ENCODE measurements around the gene TSSK2.
"Not testable (repeated sequence)": the region's sequence is repeated elsewhere in the genome, so short reads cannot be mapped to it uniquely, and the experiment has no call there.

The TSSK2 gene

DNA sequence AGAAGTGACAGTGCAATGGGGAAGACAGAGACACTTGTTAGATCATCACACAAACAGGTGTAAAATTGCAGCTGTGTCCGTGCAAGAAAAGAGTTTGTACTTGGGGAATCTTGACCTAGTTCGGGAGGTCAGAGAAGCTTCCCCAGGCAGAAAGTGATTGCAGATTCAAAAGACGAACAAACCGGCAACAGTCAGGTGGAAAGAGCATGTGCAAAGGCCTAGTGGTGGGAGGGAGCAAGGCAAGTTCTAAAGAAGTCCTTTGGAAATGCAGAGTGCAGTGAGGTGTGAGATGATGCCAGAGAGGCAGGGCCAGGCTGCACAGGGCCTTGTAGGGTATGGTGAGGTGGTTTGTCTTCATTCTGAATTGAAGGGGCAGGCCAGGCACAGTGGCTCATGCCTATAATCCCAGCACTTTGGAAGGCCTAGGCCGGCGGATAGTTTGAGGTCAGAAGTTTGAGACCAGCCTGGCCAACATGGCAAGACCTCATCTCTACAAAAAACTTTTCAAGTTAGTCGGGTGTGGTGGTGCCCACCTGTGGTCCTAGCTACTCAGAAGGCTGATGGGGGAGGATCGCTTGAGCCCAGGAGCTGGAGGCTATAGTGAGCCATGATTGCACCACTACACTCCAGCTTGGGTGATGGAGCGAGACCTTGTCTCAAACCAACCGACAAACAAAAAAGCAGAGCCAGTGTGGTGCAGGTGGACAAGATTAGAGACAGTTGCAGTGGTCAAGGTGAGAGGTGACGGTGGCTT is 15.3 kb downstream of the TSSK2 start:
- DNase-seq: no peak

DNA sequence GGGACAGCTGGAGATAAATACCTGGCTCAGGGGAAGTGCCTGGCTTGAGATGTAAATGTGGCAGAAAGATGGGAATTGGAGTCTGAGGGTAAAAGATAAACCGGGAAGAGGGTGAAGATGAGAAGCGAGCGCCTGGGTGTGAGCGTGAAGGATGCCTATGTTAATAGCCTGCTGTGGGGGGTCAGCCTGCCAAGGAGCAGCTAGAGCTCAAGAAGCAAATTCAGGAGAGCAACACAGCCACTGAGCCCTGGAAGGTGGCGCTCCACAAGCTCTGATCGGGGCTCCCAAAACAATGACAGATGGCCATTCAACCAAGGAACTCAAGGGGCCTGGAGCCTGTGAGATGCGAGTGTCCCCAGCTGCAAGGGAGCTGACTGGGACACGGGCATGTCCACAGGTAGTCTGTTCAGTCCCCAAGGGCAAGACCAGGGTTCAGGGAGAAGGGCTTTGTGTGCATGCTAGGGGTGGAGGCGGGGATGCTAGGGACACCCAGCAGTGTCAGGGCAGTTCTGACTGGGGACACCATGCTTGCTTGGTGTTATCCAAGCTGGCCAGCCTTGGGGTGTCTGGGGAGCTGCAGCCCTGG is 16.2 kb downstream of the TSSK2 start:
- DNase-seq: no peak

DNA sequence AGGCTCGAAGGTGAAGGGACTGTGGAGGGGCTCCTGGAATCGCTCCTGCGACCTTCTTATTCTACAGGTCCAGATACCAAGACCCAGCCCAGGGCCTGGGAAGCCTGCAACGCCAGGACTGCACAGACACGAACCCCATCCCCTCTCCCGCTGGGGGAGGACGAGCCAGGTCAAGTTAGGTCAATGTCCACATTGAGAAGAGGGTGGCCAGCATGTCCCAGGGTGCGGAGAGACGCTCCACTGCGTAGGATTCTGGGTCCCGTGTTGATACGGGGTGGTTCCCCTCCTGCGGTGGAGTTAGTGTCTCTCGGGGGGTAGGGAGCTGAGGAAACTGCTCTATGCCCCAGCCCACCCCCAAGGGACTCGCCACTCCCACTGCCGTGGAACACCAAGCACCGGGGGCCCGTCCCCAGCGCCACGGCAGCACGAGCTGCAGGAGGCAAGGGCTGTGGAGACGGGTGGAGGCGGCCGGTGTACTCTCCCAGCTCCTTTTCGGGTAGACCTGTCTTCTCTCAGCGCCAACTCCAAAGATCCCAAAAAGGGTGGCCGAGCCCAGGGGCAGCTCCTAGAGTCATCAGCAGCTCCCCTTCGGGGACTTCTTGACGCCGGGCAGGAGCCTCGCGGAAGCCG is 17.4 kb downstream of the TSSK2 start:
- no peak for DNase-seq

DNA sequence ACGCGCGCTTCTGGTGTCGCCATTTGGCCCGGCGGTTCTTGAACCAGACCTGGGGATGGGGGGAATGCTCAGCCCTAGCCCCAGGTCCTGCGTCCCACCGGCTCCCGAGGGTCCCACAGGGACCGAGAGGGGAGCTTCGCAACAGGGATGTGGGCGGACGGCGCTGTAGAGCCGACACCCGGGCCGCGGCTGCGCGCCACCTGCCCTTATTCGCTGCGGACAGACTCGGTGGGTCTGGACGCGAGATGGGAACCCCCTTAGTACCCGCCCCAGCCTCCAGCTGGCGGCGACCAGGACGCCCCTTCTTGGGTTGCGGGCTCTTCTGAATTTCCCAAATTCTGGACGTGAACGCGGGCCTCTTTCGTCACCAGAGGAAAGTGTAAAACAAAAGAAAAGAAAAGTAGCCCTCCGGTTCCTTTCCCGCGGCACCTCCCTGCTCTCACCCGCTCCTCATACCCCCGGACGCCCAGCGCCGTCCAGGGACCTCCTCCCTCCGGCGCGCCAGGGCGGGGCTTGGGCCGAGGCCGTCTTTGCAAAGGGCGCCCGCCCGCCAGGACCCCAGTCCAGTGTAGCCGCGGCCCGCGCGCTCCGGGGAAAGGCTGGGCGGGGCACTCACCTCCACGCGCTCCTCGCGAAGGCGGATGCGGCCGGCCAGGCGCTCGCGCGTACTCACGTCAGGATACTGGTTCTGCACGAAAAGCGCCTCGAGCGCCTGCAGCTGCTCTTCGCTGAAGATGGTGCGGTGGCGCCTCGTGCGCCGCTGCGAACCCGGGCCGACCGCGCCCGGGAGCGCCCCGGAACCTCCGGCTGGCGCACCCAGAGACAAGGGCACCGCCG is 18.2 kb downstream of the TSSK2 start:
- DNase-seq: no peak

DNA sequence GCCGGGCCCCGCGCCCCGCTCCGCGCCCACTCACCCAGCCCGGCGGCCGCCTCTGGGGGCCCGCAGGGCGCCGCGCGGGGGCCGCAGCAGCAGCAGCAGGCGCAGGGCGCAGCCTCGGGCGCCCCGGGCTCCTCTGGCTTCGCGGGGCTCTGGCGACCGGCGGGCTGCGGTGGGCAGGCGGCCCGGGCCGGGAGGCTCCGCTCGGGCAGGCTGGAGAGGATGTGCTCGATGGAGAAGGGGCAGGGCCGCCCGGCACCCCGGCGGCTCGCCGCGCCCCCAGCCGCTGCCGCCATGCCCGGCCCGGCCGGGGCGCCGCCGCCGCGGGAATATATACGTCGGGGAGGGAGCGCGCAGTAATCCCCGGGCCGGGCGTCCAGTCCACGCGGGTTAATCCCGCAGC is 18.9 kb downstream of the TSSK2 start, which contains the start of gene GSC2:
TSS of gene GSC2 (minus strand) at position 302 of the 400 bp plus-strand sequence. CDS start at position 293, 9 bp downstream.
- no peak for DNase-seq

DNA sequence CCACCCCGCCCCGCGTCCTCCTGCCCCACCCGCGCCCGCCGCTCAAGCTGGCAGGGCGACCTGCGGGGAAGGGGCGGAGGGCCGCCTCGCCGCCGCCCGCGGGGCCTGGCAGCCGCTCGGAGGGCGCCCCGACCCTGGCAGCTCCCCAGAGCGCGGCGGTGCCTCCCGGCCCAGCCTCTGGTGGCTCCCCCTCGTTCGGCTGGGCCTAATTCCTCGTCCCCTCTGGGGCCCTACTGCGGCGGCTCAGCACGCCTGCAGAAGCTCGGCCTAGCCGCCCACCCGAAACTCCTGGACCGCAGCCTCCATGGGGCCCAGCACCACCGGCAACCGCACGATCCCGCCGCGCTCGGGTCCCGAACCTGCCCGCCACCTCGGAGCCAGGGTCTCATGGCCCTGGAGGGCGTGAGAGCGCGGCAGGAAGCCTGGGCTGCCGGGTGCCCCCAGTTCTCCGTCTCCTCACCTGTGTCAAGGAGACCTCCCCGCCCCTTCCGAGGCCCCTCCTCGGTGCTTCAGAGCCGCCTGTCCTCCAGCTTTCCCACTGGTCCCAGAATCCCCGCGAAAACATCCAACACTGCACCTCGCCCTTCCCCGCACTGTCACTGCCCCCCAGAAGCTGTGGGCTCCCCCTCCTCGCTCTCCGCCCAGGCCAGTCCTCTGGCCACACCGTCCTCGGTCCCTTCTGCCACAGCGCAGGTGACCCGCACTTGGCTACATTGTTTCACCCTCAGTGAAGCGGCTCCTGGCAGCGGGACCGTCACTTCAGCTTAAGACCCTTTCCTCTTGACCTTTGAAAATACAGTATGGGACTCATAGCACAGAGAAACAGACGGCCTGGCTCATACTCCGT is 19.6 kb downstream of the TSSK2 start:
- no peak for DNase-seq

DNA sequence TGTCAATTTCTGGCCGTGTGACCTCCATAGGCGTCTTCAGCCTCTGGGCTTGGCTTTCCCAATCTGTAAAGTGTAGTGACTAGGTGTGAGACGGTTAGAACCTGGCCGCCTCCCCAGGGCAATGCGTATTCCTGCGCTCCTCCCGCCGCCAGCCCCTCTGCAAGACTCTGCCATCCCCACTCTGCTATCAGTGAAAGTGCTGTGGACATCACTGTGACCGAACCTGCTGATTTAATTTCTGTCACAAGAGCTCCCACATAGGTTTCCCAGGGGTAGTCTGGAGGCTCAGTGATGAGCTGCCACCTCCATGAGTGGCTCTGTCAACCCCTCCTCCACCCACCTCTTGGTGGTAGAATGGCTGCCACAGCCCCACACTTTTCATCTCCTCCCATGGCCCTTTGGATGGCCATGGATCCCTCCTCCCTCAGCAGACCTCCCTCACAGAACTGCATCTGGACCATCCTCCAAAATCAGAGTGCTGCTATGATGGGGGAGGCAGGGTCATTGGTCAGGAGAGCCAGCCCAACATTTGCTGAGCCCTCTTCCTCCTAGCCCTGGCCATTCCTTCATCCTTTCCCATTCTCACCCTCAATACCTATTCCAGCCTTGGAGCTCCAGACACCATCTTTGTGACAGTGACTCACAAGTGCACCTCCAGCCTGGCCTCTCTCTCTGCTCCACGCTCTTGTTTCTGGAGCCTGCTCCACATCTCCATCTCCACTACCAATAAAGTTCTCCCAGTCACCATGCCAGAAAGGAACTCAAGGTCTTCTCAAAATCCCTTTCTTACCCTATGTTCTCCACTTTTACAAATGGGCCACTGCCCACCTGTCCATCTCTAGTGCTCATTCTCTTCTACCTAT is 20.5 kb downstream of the TSSK2 start:
- DNase-seq: no peak

DNA sequence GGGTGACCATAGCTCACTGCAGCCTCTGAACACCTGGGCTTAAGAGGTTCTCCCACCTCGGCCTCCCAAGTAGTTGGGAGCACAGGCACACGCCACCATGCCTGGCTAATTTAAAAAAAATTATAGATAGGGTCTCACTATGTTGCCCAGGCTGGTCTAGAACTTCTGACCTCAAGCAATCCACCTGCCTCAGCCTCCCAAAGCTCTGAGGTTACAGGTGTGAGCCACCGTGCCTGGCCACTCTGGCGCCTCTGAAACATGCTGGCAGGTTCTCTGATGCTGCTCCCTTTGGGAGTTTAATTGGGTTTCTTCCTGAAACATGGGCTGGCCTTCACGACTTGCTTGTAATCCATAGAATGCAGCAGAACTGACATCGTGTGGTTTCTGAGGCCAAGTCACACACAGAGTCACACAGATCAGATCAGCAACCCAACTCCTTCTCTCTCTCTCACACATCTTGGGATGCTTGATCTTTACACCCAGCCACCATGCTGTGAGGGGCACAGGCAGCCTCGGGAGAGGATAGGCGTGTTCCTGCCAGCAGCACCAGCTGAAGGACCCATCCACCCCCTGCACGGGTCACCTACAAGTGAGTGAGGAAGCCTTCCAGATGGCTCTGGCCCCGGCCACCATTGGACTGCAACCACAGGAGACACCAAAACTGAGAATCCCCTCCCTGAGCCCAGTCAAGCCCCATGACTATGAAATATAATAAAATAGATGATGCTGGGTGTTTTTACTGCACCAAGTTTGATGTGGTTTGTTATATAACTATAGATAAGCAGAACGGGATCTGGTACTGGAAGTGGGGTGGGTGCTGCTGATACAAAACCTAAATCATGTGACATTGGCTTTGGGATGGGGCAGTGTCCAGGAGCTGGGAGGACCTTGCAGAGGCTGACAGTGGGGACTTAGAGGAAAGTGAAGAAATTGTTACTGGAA is 22.1 kb downstream of the TSSK2 start:
- no peak for DNase-seq

DNA sequence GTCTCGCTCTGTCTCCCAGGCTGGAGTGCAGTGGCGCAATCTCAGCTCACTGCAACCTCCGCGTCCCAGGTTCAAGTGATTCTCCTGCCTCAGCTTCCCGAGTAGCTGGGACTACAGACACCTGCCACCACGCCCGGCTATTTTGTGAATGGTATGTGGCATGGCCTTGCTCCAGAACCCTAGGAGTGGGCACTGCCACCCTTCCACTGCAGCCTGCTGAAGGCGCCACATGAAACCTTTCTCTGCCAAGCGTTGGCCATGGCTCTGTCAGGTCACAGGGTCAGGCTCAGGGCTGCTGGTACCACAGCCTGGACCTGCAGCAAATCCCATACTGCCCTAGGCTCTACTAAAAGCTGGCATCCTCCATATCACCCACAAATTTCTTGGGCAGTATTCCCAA is 25.0 kb downstream of the TSSK2 start:
- DNase-seq: not testable (repeated sequence)

DNA sequence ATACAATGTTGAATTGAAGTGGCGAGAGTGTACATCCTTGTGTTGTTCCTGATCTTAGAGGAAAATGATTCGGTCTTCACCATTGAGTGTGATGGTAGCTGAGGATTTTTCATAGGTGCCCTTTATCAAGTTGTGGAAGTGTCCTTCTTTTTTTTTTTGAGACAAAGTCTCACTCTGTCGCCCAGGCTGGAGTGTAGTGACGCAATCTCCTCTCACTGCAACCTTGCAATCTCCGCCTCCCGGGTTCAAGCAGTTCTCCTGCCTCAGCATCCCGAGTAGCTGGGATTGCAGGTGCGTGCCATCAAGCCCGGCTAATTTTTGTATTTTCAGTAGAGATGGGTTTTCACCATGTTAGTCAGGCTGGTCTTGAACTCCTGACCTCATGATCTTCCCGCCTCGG is 27.5 kb downstream of the TSSK2 start:
- DNase-seq: not testable (repeated sequence)

DNA sequence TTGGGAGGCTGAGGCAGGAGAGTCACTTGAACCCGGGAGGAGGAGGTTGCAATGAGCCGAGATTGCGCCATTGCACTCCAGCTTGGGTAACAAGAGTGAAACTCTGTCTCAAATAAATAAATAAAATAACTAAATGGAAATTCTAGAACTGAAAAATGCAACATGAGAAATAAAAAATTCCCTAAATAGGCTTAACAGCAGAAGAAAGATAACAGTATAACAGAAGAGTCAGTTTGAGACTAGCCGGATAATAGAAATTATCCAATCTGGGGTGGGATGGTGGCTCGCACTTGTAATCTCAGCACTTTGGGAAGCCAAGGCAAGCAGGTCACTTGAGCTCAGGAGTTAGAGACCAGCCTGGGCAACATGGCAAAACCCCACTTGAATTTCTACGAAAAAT is 33.3 kb downstream of the TSSK2 start:
- no peak for DNase-seq

DNA sequence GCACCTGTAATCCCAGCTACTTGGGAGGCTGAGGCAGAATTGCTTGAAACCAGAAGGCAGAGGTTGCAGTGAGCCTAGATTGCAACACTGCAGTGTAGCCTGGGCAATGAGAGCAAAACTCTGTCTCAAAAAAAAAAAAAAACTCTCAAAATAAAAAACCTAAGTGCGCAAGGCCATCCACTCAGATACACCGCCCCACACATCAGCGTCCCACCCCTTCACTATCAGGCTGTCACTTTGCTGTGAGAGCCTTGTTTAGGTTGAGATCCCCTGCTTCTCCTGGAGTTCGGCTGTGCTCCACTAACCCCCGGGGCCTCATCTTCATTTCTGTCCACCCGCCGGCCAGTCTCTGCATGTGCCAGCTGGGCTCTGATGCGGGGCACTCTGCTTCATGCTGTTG is 35.3 kb downstream of the TSSK2 start:
- no peak for DNase-seq

DNA sequence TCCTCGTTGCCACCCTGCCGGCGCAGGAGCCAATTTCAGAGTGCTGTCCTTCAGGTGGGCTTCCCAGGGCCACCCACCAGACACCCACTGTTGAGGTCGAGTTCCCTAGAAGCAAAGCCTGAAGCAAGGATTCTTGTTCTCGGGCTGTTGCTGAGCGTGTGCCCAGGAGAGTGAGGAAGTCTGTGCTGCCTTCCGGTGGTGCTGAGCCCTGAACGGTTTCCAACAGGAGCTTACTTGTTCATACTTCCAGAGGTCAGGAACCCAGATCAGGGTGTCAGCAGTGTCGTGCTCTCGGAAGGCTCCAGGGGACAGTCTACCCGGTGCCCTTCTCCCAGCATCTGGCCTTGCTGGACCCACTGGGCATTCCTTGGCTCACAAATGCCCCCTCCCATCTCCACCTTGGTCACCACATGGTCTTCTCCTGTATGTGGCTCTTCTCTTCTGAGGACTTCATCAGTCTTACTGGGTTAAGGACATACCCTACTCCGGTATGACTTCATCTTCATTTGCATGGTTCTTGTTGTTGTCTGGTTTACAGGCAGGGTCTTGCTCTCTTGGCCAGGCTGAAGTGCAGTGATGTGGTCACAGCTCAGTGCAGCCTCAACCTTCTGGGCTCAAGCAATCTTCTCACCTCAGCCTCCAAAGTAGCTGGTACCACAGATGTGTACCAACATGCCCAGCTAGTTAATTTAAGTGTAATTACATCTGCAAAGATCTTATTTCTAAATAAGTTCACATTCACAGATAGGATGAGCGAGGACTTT is 36.2 kb downstream of the TSSK2 start:
- DNase-seq: no peak

DNA sequence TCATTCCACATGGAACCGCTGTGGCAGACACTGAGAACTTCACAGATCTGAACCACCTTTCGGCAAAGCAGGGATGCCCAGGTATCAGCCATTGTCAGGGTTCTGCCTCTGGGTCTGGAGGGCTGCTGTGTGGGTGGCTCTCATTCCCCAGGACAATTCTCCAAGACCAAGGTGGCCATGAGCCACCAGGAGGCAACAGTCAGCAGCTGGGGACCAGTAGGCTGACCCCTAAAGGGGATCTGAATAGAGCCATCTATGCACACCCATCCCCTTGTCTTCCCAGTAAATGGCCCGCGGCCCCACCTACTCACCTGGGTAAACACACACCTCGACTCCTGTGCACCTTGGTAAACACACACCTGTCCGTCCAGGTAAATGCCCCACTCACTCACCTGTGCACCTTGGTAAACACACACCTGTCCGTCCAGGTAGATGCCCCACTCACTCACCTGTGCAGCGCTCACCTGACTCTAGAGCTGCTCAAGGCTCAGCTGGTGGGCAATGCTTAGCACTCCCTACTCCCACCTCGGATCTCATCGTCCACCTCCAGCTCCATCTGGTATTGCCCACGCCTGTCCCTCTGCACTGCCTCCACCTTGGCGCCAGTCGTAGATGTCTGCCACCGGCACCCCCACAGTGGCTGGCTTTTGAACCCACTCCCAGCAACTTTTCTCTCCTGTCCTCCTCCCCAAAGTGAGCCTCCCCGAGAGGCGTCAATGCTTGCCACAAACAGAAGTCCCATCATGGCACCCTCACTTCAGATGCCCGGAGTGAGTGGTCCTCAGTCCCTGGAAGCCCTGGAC is 37.2 kb downstream of the TSSK2 start:
- no peak for DNase-seq

DNA sequence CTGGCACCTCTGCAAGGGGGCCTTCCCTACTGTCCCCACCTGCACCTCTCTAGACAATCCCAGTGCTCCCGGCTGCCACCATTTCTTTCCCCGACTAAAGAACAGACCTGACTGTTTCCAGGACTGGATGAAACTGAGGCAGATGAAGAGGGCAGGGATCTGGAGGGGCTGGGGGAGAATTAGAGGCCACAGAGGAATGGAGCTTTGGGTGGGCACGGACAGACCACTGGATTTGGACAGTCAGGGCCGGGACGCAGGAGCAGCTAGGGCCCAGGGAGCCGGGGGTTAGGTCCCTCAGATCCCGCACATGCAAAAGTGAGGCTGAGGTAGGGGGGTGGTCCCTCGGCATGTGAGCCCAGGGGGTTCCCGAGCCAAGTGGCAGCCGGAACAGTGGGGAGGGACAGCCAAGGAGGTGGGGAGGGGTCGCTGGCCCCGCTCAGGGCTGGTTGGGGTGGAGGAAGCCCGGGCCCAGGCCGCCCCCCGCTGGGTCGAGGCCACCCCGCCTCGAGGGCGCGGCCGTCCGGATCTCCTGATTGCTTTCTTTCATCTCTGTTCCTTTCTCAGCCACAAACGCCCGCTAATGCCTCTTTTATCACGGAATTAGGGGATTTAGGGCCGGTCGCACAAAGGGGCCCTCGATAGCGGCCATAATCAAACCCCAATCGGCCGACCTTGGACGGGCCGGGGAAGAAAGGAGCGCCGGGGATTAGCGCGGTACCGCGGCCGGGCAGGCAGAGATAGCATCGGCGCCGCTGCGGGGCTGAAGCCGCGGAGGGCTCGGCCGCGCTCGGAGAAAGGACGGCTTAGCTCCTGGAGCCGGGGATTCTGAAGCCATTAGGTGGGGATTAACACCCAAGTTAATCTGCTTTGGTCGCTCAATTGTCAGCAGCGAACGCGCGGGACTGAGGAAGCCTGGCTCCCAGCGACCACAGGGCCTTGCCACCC is 38.2 kb downstream of the TSSK2 start:
- DNase-seq: no peak

DNA sequence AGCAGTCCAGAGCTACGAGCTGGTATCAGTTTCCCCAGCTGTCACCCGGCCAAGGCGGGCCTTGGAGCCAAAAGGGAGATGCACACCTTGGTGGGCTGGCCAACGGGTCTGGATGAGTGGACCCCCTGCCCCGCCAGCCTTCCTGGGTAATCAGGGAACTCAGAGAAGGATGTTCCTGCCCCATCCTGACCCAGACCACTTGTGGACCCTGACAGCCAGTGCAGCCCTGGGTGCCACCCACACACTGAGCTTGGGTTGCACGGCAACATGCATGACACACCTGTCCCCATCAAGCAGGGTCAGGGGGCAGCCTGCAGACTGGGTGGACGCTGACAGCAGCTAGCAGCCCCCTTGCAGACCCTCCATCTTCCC is 38.8 kb downstream of the TSSK2 start:
- no peak for DNase-seq
